ENCODE data around the gene PPP2CA.

Gene PPP2CA

GRCh38 chr5:134252671-134253070, 26.8 kb upstream of the PPP2CA start:
- no peak for DNase-seq
- H3K27me3 ChIP-seq = no peaks in the 10 kb centered on the region
- H3K4me3 ChIP-seq (ENCODE audit: low read depth, low read length) = no peak overlapping the region
- no peak for TF ChIP-seq CTCF (IDR thresholded peaks at IDR 0.05; ENCODE audit: low read depth, low read length)
- H3K4me1 ChIP-seq = no peaks in the 10 kb centered on the region
- H3K36me3 ChIP-seq = no peaks in the 10 kb centered on the region
- H3K9me3 ChIP-seq = no peaks in the 10 kb centered on the region

- DNase-seq = no peak
- no peak overlapping the region for H3K4me3 ChIP-seq (ENCODE audit: low read depth, low read length)
- no peak for TF ChIP-seq CTCF (IDR thresholded peaks at IDR 0.05; ENCODE audit: low read depth, low read length)
- H3K4me1 ChIP-seq = no peaks in the 10 kb centered on the region
- H3K36me3 ChIP-seq = no peaks in the 10 kb centered on the region
- H3K27me3 ChIP-seq = no peaks in the 10 kb centered on the region
- no peaks in the 10 kb centered on the region for H3K9me3 ChIP-seq
Observed at GRCh38 chr5:134250949-134251348, 25.1 kb upstream of the PPP2CA start.

- Histone ChIP-seq H3K27me3 (no peaks in the 10 kb centered on the region), H3K4me3 (ENCODE audit: low read depth, low read length) (no peak overlapping the region), H3K9me3 (no peaks in the 10 kb centered on the region), H3K36me3 (no peaks in the 10 kb centered on the region), H3K4me1 (no peaks in the 10 kb centered on the region)
- DNase-seq = no peak
- TF ChIP-seq CTCF (IDR thresholded peaks at IDR 0.05; ENCODE audit: low read depth, low read length) = no peak
Observed at GRCh38 chr5:134249469-134250379, 23.9 kb upstream of the PPP2CA start.

GRCh38 chr5:134248256-134248655, 22.4 kb upstream of the PPP2CA start:
- H3K4me1 ChIP-seq = no peaks in the 10 kb centered on the region
- H3K36me3 ChIP-seq = no peaks in the 10 kb centered on the region
- no peak for TF ChIP-seq CTCF (IDR thresholded peaks at IDR 0.05; ENCODE audit: low read depth, low read length)
- no peak overlapping the region for H3K4me3 ChIP-seq (ENCODE audit: low read depth, low read length)
- no peaks in the 10 kb centered on the region for H3K9me3 ChIP-seq
- DNase-seq = no peak
- no peaks in the 10 kb centered on the region for H3K27me3 ChIP-seq

- no peak for DNase-seq
- no peak for TF ChIP-seq CTCF (IDR thresholded peaks at IDR 0.05; ENCODE audit: low read depth, low read length)
- H3K4me1 ChIP-seq = no peaks in the 10 kb centered on the region
- H3K4me3 ChIP-seq (ENCODE audit: low read depth, low read length) = no peak overlapping the region
- no peaks in the 10 kb centered on the region for H3K27me3 ChIP-seq
- no peaks in the 10 kb centered on the region for H3K9me3 ChIP-seq
- H3K36me3 ChIP-seq = no peaks in the 10 kb centered on the region
Observed at GRCh38 chr5:134247428-134248224, 21.8 kb upstream of the PPP2CA start.

Data from BE2C (cell line).